Fibroblast of peridontal ligament (primary cell): ENCODE measurements around the gene IL1RAP.
A peak's percentile ranks its signal among the peaks of the same experiment; 100 is the strongest.
"Not testable (repeated sequence)": the region's sequence is repeated elsewhere in the genome, so short reads cannot be mapped to it uniquely, and the experiment has no call there.

Experiments used
- DNase-seq: peaks from one replicate; pipeline ENCODE4 v3.0.0-alpha.2; 2010; ENCODE audit errors: extremely low read depth

IL1RAP gene

DNA sequence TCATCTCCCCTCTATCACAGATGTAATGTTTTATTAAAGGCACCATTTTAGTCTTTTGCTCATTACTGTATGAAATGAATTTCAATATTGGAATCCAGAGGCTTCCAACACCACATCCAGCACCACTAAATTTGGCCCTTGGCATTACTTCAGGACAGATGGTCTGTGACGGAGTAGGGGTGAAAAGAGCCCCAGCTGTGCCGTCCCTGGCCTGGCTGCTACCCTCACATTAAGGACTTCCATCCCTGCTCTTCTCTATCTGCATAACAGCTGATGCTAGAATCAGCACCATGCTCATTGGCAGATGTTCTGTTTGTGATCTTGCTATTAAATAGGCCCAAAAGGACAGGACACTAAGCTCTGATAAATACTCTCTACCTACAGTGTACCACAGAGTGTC lies 152.9 kb downstream of the IL1RAP start:
- DNase-seq = no peak

DNA sequence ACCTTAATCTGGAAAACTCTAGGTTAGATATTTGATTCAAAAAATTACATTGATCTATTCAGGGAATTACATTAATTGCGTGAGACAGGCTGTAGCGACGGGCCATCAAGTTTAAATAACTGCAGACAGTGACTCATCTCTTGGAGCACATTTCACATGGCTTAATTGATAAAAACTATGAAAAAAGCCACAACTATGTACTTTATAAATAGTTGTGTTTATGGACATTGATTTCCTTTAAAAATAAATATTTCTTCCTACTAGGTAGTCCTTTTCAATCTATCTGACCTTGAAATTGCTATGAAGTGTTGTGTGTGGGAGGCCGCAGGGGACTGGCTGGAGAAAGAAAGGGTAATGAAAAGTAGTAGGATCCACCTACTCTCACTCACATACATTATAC lies 157.8 kb downstream of the IL1RAP start:
- peak; percentile 50 for DNase-seq

DNA sequence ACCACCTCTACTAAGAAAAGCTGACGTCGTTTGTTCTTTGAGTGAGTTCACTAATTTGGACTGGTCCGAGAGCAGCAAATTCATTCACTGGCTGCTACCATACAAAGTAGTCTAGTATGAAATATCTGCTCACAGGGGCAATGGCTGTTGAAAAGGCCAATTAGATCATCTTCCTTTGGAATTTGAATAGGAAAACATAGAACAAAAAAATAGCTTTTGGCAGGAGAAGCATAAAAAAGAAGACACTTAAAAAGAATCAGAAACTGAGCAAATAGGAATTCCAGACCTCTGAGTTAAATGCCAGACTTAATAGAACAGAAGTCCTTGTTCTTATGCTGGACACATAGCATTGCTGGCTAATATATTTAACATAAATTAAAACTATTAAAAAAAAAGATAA lies 159.3 kb downstream of the IL1RAP start:
- DNase-seq = peak; percentile 26

- peak; percentile 13 for DNase-seq
Measured at GRCh38 chr3:190676481-190676880, 162.6 kb downstream of the IL1RAP start.

GRCh38 chr3:190677001-190677400 lies 163.1 kb downstream of the IL1RAP start:
- no peak for DNase-seq

GRCh38 chr3:190677868-190678267 lies 164.0 kb downstream of the IL1RAP start:
- DNase-seq = not testable (repeated sequence)

DNA sequence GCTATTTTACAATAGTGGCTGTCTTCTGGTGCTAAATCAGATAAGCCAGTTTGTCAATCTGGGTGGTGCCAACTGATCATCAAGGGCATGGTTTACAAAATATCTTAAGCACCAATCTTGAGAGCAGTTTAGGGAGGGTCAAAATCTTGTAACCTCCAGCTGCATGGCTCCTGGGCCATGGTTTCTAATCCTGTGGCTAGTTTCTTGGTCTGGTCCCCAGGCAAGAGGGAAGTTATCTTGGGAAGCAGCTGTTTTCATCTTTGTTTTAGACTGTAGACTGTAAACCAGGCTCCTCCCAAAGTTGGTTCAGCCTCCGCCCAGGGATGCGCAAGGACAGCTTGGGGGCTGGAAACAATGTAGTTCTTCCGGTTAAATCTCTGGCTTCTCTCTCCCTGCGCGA lies 166.8 kb downstream of the IL1RAP start:
- DNase-seq = no peak

DNA sequence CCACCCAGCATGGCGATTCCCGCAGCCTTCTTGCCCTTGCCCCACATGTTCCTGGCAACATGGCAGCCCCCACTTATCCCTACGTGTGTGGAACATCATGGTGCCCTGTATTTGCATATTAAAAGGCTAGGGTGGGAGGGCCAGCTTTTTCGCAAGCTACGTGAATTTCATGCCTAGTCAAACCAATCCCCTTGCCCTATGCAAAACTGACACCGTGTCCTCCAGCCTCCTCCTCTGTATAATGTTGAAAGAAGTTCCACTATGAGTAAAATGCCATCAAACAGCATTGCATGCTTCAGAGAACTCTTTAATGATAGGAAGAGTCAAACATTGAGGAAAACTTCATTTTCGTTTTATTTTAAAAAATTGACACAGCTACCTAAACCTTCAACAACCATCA lies 170.9 kb downstream of the IL1RAP start:
- no peak for DNase-seq

DNA sequence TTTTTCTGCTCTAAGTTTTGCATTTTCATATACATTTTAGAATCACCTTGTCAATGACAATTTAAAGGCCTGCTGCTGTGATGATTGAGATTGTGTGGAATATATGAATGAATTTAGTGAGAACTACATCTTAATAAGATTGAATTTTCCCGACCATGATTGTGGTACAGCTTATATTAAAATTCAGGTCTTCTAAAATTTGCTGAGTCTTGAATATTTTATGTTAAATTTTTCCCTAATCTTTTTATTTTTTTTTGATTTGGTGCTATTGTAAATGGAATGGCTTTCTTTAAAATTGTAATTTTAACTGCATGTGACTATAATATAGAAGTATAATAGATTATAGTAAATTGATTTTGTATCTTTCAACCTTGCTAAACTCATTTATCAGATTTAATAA lies 172.1 kb downstream of the IL1RAP start:
- no peak for DNase-seq

DNA sequence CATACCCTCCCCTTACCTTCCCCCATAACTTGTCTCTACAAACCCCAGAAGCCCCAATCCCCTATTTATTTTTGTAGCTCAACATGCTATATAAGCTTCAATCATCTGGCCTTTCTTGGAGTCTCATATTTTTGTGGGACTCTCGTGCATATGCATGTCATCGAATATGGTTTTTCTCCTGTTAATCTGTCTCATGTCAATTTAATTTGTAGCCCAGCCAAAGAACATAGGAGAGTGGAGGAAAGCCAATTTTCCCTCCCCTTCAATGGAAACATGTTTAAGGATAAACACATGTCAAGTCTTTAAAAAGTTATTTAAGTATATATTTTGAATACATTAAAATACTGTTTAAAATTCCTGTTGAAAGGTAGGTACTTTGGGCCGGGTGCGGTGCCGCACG lies 176.4 kb downstream of the IL1RAP start:
- no peak for DNase-seq

DNA sequence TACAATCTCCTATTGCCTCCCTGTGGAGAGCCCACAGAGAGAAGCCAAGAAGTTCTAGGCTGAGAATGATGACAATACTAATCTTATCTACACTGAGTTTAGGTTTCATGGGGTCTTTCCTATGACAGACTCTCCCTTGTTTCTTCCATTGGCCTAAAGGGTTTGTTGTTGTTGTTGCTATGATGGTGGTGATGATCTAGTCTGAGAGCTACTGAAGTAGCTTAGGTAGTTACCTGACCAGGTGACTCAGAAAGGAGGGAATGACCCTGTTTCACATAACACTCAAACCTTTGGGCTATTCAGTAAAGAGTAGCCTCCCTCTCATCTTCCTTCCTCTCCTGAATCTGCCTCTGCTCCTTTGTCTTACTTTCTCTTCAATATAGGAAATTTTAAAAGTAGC lies 178.4 kb downstream of the IL1RAP start:
- no peak for DNase-seq

GRCh38 chr3:190694335-190695001 lies 180.6 kb downstream of the IL1RAP start:
- DNase-seq = no peak

- no peak for DNase-seq
Measured at GRCh38 chr3:190695225-190695624, 181.3 kb downstream of the IL1RAP start.

DNA sequence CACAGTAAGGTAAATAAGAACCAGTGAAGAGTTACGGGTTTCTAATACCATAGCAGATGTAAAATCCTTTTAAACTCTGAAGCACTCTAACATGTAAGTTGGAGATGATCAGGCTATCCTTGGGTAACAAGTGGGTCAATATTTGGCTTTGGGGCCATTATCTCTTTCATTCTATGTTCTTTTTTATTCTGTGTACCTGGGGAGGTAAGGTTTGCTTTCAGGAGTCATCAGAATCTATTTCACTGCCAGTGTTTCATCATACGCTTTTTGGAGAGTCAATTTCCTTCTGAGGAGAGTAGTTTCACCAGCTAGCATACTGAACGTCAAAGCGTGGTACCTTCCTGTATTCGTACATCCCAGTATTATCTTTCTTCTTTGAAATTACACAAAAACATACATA lies 182.1 kb downstream of the IL1RAP start:
- DNase-seq = no peak

GRCh38 chr3:190696777-190697501 lies 183.1 kb downstream of the IL1RAP start:
- peak; percentile 70 for DNase-seq

DNA sequence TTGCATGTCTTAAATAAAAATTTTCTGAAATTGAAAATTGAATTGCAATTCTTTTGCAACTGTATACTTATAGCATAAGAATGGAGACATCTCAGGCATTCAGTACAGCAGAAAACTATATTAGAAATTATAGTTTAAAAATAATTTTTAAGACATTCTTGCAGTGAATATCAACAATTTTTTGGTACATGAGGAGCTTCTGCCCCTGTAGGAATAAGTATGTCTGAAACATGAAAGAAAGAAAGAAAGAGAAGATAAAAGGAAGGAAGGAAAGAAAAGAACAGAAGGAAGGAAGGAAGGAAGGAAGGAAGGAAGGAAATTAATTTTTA lies 183.6 kb downstream of the IL1RAP start:
- DNase-seq = no peak

DNA sequence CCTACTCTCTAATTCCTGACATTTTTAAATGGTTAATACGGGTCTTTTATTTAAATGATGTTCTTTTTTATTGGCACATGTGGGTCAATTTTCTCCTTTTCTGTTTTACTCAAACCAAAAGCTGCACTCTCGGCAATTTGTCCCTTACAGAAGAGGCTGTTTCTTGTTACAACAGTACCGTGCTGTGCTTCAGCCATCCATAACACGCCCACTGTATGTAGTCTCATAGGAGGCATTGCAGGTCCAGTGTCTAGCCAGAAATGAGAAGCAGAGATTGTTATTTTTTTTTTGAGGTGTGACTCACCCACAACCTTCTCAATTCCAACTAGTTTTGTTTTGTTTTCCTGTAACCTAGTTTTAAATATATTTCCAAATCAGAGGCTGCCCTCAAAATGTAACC lies 184.0 kb downstream of the IL1RAP start:
- peak; percentile 65 for DNase-seq

- no peak for DNase-seq
Measured at GRCh38 chr3:190699776-190700175, 185.9 kb downstream of the IL1RAP start.

GRCh38 chr3:190701096-190701532 lies 187.2 kb downstream of the IL1RAP start:
- peak; percentile 70 for DNase-seq

DNA sequence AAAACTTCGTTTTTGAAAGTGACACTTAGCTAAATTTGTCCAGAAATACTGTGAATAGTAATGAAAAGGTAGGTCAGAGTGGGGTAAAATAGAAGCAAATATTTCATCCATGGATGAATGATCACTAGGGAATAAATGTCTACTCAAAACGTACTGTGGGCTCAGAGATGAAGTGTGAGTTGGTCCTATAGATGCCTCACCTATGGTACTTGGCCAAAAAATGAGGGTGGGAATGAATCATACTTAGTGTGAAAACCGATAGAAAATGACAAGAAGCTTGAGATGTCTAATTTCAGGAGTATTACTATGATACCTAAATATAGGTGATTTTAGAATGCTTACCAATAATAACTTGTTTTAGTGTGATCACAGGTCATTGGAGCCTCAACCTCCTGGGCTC lies 192.7 kb downstream of the IL1RAP start:
- DNase-seq = no peak
